Measurements from ENCODE around the gene KCNN3. TPM values are rescaled to one million over a fixed set of nuclear protein-coding genes. Genes with fewer than 3 reads are reported as not detected.
A peak's percentile ranks its signal among the peaks of the same experiment; 100 is the strongest.

Gene KCNN3
- total and polyA plus RNA-seq, 2 of the 8 experiments (the other 6 are each of a cell fraction or from before 2014, with no cell fraction given), result 2.8 to 3.7 TPM

GRCh38 chr1:154867841-154868605 is 2.1 kb downstream of the KCNN3 start:
- H3K27ac ChIP-seq (ENCODE audit: low read depth, low read length), result no peak overlapping the region
- H4K8ac ChIP-seq (ENCODE audit: extremely low read depth, insufficient read depth, low read length), result no peak overlapping the region; the same call in 1 of the 2 replicates
- H3K4me2 ChIP-seq (ENCODE audit: insufficient read depth in 1 of 2, low read depth in 2 of 2, low read length in 2 of 2), result peak overlapping the region; percentile 49 to 82
- H3K9me3 ChIP-seq (ENCODE audit: insufficient read depth in 2 of 2, low read depth in 1 of 2, low read length in 1 of 2), result no peaks in the 10 kb centered on the region
- H2AK5ac ChIP-seq (ENCODE audit: low read depth, low read length), result no peak overlapping the region
- H2AFZ ChIP-seq (ENCODE audit: low read length), result no peak overlapping the region
- H3K79me1 ChIP-seq (ENCODE audit: low read depth, low read length), result no peaks in the 10 kb centered on the region
- no peaks in the 10 kb centered on the region for H4K20me1 ChIP-seq (replicated peaks in 1 of 2; ENCODE audit: control insufficient read depth in 1 of 2, insufficient read depth in 2 of 2, low read length in 2 of 2)
- H4K91ac ChIP-seq (replicated peaks; ENCODE audit: insufficient read length, low read length), result no peak overlapping the region
- no peak overlapping the region for H2BK15ac ChIP-seq (ENCODE audit: low read length)
- peaks cover 3% of the 10 kb centered on the region; the same call in 1 of the 2 replicates for H3K23me2 ChIP-seq (ENCODE audit: low read depth, low read length)
- no peak overlapping the region for H3K18ac ChIP-seq (ENCODE audit: extremely low read depth, low read length)
- H3K36me3 ChIP-seq (ENCODE audit: control insufficient read depth in 2 of 4, insufficient read depth in 4 of 4, low read length in 3 of 4), result no peaks in the 10 kb centered on the region
- FAIRE-seq, result no peak
- H3K27me3 ChIP-seq (replicated peaks in 1 of 4; ENCODE audit: control insufficient read depth in 3 of 4, extremely low read depth in 1 of 4, insufficient read depth in 3 of 4, low read length in 3 of 4), result peaks cover 0 to 10% (median 7%) of the 10 kb centered on the region in 4 experiments; a peak in 3 of 7 replicates
- WGBS, 2 experiments (ENCODE audit: extremely low coverage in 1 of 2, insufficient coverage in 1 of 2, insufficient read length in 1 of 2, insufficient replicate concordance in 2 of 2, low coverage in 1 of 2, low lambda C conversion rate in 2 of 2, missing lambda C conversion rate in 1 of 2), result 47% methylated on average over 18 of the region's 19 CpGs; no CpG with 5 or more reads in 1 of the 2 experiments
- POLR2A ChIA-PET (ENCODE audit: partially characterized antibody), result interaction anchor here (0.6 to 3.6 kb wide), 6 partner anchors 9 to 1241 kb away, joined by 3 to 15 read pairs (median 4); partner anchors contain the start of gene S100A13
- no peak overlapping the region for H3K14ac ChIP-seq (ENCODE audit: insufficient read length)
- H3K23ac ChIP-seq (ENCODE audit: insufficient read length), result no peak overlapping the region
- DNase-seq (ENCODE audit: low read depth in 1 of 2, low spot score in 2 of 2), result no peak
- no peak overlapping the region for H4K5ac ChIP-seq (ENCODE audit: insufficient read length, low read depth, low read length)
- CTCF ChIA-PET (ENCODE audit: partially characterized antibody), result interaction anchor here (0.6 to 6.3 kb wide), 18 partner anchors 10 to 1777 kb away, joined by 3 to 80 read pairs (median 6); no protein-coding TSS in a partner anchor
- H2BK120ac ChIP-seq (replicated peaks; ENCODE audit: low read depth, low read length), result no peak overlapping the region
- H2BK5ac ChIP-seq (ENCODE audit: low read depth, low read length), result no peak overlapping the region
- H3K56ac ChIP-seq (replicated peaks; ENCODE audit: insufficient read length, low read depth, low read length), result no peak overlapping the region
- H2BK20ac ChIP-seq (ENCODE audit: low read length), result no peak overlapping the region
- H3K4me3 ChIP-seq (ENCODE audit: extremely low read depth in 1 of 4, insufficient read depth in 2 of 4, low read depth in 3 of 4, low read length in 4 of 4), result peak overlapping the region; percentile 5 to 58 (median 38); a peak in 7 of 8 replicates
- H3K79me2 ChIP-seq (ENCODE audit: control insufficient read depth in 1 of 2, insufficient read depth in 2 of 2, low read length in 2 of 2), result no peaks in the 10 kb centered on the region
- H3K9ac ChIP-seq (replicated peaks in 1 of 4; ENCODE audit: extremely low read depth in 1 of 4, low read depth in 3 of 4, low read length in 3 of 4), result no peak overlapping the region; a peak in 1 of 7 replicates
- 0 out of 2 replicates have a peak overlapping the region, but pooled peaks have one; percentile 6 for H2BK12ac ChIP-seq (ENCODE audit: low read depth, low read length)
- H3K4me1 ChIP-seq (replicated peaks in 1 of 4; ENCODE audit: control insufficient read depth in 3 of 4, insufficient read depth in 4 of 4, low read length in 3 of 4), result peaks cover 13 to 54% (median 21%) of the 10 kb centered on the region in 4 experiments; a peak in 6 of 7 replicates
- no peak overlapping the region for H3K4ac ChIP-seq (replicated peaks; ENCODE audit: insufficient read length, low read depth, low read length)
- TF ChIP-seq FOSL1 (IDR thresholded peaks at IDR 0.05; ENCODE audit: insufficient read depth, low read depth, low read length), result no peak
- no peak for TF ChIP-seq ATF2 (IDR thresholded peaks at IDR 0.05; ENCODE audit: low read length)
- no peak for TF ChIP-seq JUND (IDR thresholded peaks at IDR 0.05; ENCODE audit: low read length)
- TF ChIP-seq ASH2L (IDR thresholded peaks at IDR 0.05; ENCODE audit: low read length), result no peak
- no peak for TF ChIP-seq EP300 (IDR thresholded peaks at IDR 0.05; ENCODE audit: borderline replicate concordance in 1 of 2, low read depth in 2 of 2, low read length in 2 of 2)
- no peak for TF ChIP-seq CBX5 (IDR thresholded peaks at IDR 0.05; ENCODE audit: low read depth, low read length)
- no peak for TF ChIP-seq BACH1 (IDR thresholded peaks at IDR 0.05; ENCODE audit: low read length)
- TF ChIP-seq YY1 (IDR thresholded peaks at IDR 0.05; ENCODE audit: low read depth, low read length), result no peak
- no peak for TF ChIP-seq SP4 (IDR thresholded peaks at IDR 0.05; ENCODE audit: low read length)
- TF ChIP-seq TEAD4 (IDR thresholded peaks at IDR 0.05; ENCODE audit: low read depth, low read length), result no peak
- no peak for TF ChIP-seq GABPA (IDR thresholded peaks at IDR 0.05; ENCODE audit: borderline replicate concordance, insufficient read depth, low read length)
